ENCODE measurements around the gene SLC46A2.

DNA sequence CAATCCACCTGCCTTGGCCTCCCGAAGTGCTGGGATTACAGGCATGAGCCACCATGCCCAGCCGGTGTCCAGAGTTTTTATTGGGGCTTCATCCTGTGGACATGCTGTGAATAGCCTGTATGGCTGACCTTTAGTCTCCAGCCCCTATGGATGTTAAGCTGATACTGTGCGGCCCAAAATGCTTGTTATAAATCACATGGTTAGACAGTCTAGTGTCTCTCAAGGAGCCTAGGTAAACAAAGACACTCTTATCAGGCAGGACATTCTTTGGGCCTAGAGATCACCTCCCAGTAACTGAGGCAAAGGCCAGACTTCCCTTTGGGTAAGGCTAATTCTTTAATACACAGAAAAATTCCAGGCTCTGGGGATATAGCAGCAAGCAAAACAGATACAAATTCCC is 22.0 kb upstream of the SLC46A2 start:
- no peak for TF ChIP-seq EZH2 (IDR thresholded peaks at IDR 0.05; ENCODE audit: low read length, missing control alignments)
- TF ChIP-seq, protein P1, sequence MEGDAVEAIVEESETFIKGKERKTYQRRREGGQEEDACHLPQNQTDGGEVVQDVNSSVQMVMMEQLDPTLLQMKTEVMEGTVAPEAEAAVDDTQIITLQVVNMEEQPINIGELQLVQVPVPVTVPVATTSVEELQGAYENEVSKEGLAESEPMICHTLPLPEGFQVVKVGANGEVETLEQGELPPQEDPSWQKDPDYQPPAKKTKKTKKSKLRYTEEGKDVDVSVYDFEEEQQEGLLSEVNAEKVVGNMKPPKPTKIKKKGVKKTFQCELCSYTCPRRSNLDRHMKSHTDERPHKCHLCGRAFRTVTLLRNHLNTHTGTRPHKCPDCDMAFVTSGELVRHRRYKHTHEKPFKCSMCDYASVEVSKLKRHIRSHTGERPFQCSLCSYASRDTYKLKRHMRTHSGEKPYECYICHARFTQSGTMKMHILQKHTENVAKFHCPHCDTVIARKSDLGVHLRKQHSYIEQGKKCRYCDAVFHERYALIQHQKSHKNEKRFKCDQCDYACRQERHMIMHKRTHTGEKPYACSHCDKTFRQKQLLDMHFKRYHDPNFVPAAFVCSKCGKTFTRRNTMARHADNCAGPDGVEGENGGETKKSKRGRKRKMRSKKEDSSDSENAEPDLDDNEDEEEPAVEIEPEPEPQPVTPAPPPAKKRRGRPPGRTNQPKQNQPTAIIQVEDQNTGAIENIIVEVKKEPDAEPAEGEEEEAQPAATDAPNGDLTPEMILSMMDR (conservative IDR thresholded peaks at IDR 0.05 in 1 of 2, IDR thresholded peaks at IDR 0.05 in 1 of 2; ENCODE audit: low read depth in 1 of 2, low read length in 2 of 2) = no peak
